ENCODE results near the gene EPS8.

The EPS8 gene

DNA sequence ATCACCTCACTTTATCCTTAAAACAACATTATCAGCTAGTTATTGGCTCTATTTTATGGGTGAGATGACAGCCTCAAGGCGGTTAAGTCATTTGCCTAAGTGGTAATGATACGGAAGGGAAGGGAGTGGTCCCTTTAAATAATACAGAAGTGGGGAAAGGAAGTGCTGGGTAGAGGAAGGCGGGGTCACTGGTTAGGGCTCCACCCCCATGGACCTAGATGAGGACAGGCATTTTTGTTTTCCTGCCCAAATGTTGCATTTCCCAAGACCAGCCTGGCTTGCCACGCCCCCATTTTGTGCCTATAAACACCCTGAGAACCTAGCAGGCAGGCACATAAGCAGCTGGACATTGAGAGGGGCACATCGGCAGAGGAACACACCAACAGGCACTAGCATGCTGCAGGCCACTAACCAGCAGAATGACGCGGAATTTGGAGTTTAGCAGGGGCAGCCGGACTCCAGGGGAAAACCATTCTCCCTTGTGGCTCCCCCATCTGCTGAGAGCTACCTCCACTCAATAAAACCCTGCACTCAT lies 100.9 kb downstream of the EPS8 start:
- DNase-seq, result no peak

DNA sequence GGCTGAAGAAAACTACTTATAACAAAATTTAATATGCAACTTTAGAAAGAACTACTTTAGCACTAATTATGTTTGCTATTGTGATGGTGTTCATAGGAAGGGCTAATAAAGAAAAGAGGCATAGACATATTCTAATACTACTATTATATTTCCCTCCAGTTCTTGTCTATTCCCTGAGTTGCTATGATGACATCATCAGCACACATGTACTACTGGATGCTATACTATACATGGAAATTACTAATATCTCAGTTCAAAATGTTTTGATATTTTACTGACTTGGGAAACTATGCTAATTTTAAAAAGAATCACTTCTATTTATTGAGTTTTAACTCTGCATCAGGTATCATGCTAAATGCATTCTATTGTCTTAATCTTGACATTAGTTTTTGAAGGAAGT lies 101.6 kb downstream of the EPS8 start:
- DNase-seq, result no peak

DNA sequence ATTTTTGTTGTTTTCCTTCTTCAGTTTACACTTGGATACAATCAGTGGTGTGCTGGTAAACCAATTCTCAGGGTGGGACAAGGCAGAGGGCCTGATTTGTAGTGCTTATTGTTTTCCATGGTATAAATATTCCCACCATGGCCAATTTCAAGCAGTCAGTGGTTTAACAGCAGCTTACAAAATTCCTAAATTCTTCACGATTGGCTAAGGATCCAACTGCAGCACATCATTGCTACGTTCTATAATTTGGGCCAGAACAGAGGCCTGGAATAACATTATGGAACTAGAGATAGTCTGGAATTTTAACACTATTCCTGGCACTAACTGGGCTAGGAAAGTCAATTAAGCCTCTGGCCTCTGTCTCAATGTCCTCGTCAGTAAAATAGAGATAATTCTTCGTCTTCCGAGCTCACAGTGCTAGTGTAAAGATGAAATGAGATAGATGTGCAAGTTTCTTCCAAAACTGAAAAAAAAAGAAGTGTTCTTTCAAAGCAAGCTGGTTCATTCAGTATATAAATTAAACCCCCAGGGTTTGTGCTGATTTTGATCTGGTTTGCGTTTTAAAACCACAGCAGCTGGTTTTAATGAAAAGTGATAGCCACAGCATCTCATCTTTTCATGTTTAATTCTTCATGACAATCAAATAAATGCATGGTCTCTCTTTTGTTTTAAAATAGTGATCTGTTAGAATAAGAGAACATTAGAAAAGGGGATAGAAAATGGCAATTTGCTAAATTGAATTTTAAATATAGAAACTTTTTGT lies 104.1 kb downstream of the EPS8 start:
- no peak for DNase-seq

DNA sequence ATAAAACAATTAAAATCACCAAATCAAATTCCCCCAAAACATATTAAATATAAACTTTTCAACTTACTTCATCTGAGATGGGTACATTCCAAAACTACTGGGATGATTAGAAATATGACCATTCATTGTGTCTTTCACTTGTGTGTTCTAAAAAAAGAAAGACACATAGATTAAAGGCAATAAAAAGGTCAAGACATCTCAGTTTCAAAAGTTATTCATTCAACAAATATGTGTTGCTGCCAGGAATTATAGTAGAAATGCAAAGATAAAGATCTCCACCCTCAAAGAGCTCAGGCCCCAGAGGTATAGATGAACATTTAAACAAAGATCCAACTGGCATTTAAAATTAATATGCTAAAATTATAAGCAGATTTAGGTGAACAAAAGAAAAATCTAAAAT lies 106.4 kb downstream of the EPS8 start:
- no peak for DNase-seq

DNA sequence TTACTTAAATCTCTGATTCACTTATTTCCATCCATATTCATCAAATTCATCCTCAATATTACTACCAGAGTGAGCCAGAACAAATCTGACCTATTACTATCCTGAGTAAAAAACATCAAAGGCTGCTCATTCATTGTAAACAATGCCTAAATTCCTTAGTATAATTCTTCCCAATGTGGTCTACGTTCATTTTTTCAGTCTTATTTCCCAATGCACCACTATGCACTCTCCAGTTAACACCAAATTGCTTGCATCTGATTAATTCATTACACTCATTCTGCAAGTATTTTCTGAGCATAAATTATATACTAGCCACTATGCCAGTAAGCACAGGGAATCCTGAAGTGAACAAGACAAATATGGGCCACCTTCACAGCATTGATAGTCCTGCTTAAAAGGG lies 110.0 kb downstream of the EPS8 start:
- no peak for DNase-seq

DNA sequence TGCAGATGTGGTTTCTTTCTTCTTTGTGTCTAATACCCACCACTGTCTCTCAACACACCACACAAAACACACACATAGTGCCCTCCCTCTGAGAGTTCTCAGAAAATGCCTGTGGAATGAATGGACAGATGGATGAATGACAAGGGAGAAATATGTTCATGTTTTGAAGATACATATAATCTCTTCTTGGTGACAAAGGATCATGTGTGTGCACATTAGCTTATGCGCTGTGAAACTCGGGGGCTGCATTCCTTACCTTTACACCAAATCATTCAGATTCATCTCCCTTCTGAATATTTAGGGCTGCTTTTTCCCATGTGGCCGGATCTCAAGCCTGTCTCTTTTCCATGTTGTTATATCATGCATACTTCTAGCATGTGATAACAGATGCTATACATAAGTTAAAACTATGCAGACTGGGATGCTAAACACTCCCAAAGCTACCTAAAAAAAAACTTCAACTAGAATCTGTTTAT lies 111.4 kb downstream of the EPS8 start:
- DNase-seq, result no peak

DNA sequence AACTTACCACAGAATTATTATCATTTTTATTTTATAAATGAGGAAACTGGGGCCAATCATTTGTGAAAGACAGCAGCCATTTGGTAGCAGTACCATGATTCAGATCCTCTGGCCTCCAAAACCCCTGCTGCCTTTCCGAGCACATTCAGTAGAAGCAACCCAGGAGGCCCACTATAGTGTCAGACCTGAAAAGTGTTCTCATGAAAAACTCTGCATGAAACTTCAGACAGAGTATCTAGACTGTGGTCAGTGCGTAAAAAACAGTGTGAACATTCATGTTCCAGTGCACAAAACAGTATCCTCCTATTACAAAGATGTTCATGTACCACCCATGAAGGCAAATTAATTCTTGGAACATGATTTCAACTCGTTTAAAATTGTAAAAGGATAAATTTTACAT lies 112.0 kb downstream of the EPS8 start:
- DNase-seq, result no peak

DNA sequence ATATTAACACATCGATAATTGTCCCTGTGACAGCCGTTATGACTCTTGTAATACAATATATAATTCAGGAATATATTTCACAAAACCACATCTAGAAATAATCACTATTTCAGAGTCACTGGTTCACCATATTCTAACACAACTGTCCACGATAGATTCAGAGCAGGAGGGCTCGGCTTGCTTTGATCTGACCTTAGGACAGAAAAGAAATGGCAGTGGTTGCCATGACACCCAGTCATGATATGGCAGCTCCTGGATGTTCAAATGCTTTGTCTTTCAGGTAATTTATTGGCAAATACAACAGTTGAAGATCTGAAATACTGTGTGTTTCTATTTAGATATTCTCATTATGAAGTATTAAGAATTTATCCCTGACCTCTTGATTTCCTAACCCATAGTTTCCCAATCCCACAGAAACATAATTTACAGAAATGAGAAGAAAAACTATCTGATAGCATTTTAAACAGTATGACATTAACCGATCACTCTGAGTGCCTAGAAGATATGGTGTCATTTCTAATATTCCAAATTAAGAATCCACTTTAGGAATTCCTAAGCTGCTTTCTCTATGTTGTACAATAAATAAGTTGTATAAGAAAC lies 116.4 kb downstream of the EPS8 start:
- no peak for DNase-seq

DNA sequence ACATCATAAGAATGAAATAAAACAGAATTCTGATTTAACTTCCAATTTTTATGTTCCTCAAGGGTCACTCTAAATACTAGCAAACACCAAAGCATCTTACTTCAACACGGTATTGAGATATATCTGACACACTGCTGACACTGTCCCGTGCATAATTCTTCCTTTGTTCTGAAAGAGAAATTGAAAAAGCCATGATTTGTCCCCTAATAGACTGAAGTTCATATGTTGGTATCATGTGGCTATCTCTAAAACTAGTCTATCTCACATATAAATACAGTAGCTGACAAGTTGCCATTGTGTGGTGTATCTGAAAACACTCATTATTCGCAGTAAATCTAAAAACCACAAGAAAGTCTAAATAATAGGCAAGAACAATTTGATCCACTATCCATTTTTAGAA lies 118.4 kb downstream of the EPS8 start:
- no peak for DNase-seq

DNA sequence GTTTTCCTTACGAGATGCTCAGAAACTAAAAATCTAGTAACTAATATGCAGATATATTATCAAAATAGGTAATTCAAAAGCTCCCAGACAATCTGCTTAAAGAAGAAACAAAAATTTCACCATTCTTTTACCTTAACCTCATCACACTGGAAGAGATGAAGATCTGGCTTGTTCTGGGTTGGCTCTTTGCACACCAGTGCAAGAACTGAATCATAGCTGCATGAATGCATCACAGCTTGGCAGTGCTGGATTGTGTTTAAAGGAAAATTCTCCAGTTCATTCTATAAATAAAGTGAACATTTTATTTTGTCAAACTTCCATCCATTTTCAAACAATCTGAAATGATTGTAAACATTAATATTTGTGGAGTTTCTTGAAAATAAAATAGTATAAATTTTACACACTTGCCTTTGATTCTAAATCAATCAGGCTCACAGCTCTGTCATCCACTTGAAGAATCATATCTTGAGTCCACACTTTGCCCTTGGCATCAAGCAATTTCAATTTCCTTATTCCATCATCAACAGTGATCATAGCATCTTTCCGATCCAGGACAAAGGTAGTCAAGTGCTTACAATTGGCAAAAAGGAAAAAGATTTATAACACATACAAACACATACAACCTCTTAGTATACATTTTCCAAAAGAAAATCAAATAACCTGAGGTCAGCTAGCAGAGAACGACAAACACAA lies 119.8 kb downstream of the EPS8 start:
- no peak for DNase-seq

DNA sequence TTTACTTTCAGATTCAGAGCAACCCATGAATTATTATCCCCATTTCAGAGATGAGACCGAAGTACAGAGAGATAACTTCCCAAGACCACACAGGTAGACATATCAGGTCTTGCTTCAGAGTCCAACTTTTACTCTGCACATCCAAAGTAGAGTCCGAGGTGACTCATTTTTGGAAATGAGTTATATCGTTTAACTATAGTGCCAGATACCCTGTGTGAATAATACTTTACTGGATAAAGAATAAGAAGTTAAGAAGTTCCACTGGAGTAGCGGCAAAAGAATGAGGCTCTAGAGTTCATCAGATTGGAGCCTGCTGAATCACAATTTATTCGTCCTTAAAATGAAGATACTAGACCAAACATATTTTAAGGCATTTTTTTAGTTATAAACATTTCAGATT lies 124.7 kb downstream of the EPS8 start:
- no peak for DNase-seq

DNA sequence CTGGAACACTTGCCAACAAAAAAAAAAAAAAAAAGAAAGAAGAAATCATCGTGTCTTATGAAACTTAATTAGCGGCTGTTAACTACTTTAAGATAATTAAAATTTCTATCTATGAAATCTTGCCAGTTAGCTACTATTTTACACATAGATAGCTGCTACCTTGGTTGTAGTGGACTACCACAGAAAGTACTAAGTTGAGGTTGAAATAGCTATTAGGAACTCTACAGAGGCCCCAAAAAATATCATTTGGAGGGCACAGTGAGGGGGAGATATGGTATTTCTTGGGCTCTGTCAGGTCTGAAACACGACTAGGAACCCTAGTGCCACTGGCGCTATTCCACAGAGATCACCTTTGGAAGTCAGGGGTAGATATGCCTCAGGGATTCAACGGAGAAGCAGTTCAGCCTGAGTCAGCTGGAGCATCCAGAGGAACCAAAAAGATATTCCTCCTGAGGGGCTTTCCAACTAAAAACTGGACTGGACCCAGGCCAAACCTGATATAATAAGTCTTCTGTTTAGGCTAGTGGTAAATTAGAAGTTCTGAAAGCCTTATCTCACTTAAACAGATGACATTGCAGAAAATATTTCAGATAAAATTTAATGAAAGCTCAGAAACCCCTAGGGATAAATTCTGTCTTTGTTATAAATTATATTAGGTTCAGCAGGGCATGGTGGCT lies 126.1 kb downstream of the EPS8 start:
- DNase-seq, result no peak

DNA sequence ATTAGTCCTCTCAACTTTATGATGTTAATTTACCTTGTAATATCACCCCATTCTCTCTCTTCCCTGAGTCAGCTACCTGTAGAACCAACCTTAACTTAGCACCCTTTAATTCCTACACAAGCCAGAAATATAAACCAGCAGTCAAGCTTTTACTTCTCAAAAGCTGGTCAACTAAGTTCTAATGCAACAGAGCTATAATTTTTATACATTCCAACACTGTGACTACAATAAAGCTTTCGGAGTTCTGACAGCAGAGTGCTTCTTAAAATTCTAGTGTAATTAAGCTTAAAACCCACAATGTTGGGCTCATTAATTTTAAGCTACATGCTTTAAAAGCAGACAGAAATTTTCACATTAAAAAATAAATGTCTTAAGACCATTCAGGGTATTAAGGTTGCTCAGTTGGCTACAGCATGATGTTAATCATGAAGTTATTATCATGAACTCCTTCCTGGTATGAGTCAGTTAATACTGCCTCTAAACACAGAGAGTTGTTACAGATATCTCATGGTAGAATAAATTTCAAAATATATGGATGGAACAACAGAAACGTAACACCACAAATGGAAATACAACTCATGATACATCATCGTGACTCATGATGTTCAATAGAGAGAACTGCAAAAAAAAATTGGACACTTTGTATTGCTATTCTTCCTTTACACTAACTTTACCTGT lies 126.7 kb downstream of the EPS8 start:
- no peak for DNase-seq

DNA sequence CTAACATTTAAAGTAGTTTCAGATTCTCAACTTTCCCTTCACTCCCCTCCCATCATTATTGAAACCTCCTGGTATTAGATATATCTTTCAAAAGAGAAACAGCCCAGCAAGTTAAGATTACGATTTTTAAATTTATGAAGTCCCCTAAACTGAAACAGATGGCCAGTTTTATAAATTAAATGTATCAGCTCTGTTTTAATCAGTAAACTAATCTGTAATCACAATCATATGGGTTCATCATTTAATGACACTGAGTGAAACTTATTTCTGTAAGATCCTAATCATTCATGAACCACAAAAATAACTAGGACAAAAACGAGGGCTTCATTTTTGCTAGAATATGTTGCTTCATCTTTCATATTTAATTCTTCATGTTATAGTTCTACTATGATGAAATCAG lies 137.8 kb downstream of the EPS8 start:
- DNase-seq, result no peak

DNA sequence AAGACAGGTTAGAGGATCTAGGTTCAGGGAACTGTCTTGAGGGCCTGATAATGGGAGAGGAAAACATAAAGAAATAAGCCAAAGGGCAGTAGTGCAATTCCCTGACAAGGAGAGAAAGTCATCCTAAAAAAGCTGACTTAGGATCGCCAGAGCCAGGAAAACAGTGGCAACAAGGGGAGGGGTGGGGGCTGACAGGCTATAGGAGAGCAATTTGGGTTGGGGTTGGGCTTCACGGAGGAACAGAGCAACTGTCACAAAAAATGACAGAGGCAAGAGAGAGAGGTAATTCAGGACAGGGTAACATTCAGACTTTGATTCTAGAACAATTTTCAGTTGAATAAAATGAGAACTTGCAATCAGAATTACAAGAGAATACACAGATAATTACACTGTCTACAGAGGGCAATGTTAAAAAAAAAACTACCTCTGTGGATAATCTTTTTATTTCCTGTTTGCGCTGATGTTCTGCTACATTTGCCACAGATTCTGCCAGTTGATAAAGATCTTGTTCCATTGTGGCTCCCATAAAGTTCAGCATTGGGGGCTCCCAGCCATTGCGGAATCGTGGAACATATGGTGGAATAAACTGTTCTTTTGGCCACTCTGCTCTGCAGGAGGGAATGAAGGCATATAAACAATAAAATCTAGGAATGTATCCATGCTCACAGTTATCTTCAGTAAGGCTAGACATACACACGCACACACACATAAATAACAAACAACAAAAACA lies 138.6 kb downstream of the EPS8 start:
- DNase-seq, result no peak

DNA sequence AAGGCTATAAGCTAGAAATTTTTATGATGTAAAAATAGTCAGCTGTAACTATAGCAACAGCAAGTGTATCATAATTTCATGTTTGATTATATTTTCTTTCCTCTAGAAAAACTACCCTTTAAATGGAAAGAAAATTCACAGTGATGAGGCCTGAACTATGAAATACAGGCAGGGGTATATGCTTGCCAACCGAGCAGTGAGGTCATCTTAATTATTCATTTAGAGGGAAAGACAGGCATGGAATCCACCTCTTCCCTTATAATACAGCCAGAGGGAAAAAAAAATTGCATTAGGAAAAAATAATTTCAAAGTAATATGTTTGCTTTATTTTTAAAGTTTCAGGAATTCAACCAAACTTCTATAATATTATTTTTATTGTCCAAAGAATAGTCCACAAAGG lies 139.8 kb downstream of the EPS8 start:
- no peak for DNase-seq

DNA sequence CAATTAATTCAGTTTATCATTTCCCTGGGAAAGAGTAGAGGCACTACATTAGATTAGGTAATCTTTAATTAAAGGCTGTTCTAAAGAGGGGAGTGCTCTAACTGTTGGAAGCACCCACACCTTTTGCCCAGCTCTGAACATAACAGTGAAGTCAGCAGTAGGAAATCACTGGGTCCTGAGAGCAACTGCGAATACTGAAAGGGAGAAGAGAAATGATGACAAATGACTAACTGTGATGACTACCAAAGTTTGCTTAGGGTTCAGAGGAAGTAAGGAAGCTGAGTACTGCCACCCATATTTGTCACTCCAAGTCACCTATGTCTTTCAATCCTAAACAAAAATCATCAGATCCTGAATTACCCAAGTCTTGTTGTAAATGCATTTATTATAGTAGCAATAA lies 140.6 kb downstream of the EPS8 start:
- DNase-seq, result no peak

DNA sequence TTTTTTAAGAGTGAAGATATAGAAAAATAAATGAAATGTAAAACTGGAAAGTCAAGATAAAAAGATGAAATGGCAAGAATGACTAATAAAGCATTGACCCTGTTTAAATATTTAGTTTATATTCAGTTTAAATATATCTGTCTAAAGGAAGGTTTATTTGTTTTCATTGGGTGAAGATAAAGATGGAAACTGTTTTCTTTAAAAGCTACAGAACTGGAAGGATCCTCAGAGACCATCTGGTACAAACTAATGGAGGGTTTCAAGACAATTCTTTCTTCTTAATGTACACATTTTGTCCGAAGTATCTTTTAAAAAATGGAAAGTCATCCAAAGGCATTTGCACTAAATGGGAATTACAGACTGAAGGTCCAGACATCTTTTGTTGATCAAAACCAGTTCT lies 142.6 kb downstream of the EPS8 start:
- DNase-seq, result no peak

DNA sequence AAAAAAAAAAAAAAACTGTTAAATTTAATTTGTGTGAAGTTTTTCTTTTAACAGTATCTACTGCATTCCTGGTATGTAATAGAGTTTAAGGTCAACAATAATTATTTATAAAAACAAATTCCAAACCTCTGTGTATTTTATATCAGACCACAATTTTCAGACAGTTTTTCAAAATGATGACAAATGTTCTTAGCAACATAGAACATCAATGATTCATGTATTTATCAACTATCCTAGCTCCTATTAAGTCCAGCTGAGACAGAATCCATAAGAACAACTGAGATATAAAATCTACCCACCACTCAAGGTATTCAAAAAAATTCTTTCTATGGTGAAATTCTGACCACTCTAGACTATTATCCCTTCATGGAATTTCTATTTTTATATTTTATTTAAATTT lies 144.5 kb downstream of the EPS8 start:
- no peak for DNase-seq

DNA sequence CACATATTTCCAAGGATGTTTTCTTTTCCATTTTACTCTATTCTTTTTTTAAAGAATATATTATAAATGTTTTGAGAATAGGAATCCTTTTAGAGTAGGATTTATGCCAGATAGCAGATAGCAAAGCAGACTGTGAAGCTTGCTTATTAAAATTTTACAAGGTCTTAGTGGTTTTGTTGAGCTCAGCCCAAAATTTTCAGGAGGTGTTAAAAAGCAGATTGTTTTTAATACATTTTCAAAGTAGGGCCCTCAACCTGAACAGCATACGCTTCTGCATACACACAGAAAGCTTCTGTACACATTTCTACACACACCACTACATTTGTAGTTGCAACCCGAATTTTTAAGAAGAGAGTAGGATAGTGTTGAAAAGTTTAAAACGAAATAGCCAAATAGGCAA lies 151.0 kb downstream of the EPS8 start:
- no peak for DNase-seq

DNA sequence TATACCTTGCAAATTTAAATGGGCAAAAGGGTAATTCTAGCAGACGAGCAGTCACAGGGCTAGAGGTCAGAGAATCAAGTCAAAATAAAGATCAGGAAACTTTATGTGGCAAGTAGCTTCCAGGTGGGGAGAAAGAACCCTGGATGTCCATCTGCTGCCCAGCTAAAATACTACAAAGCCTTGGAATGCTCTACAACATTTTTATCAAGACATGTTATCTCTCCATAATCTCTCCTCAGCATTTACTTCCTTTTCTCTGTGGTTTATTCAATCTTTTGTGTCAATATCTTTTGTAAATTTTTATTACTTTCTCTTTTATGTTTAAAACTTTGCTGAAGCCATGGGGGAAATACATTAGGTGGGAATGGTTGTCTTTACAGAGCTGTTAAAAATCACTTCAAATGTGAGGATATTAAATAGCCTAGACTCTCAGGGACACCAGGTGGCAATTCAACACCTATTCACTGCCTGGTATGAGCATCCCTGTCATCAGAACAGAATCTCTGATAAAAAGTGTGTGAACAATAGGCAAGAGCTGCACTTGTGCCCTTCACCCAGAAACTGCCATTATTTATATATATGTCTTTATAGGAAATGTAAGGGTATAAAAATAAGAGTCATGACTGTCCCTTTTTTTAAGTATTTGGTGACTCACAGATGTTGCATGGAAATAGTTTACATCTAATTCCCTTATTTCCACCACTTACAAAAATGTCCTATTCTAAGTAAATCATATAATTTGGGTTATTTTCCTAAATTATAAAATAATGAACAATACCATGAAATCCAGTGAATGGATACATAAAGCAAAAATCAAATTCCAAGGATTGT lies 152.9 kb downstream of the EPS8 start:
- no peak for DNase-seq

Data from stimulated activated CD4-positive, alpha-beta T cell treated with anti-CD3 and anti-CD28 coated beads, Interleukin-15, amount 100 ng/mL, for 24 hours (primary cell).